GM12878 (cell line): ENCODE results near the gene SENP3. TPM values are rescaled to one million over a fixed set of nuclear protein-coding genes. Genes with fewer than 3 reads are reported as not detected.

ENCODE experiments used
- ATAC-seq: fragments of 200-7000 bp; cut with Tn5 transposase; 3 replicates; pipeline ENCODE4 v1.9.1; 2020; ENCODE audit warnings: mild to moderate bottlenecking, moderate library complexity
- BruUV-seq: library from RNA; stranded (reverse); fragments of 400-500 nt; replicated peaks from 2 replicates; lab custom pipeline; 2021; lab: Mats Ljungman, UMichigan
- CTCF ChIA-PET: fragments of 300-600 bp; sonication (Branson Sonifier 250); formaldehyde crosslinking; extraction: SDS; loops from one replicate; lab custom pipeline; 2021; ENCODE audit warnings: inconsistent platforms; lab: Yijun Ruan, JAX
- POLR2A ChIA-PET: fragments of 350-600 bp; formaldehyde crosslinking; extraction: SDS; loops from one replicate; lab custom pipeline; 2021; ENCODE audit warnings: inconsistent platforms; lab: Charles Lee
- RAD21 ChIA-PET: fragments of 300-600 bp; sonication (Branson Sonifier 250); formaldehyde crosslinking; loops from one replicate; lab custom pipeline; 2023; ENCODE audit warnings: antibody characterized with exemption; ENCODE audit not compliant: unreplicated experiment; lab: Charles Lee
- SMC1A ChIA-PET: fragments of 300-600 bp; sonication (Branson Sonifier 250); formaldehyde crosslinking; loops from one replicate; lab custom pipeline; 2023; ENCODE audit not compliant: unreplicated experiment, uncharacterized antibody; lab: Charles Lee
- DNase-seq: peaks from one replicate; pipeline ENCODE4 v3.0.0-alpha.2; 2011; ENCODE audit warnings: low read depth, low spot score
- FAIRE-seq: peaks from 3 replicates; lab custom pipeline; 2011; peaks lifted over from hg19 to GRCh38; lab: Jason Lieb, UNC
- H2AFZ ChIP-seq: 2 replicates; pipeline ENCODE4 v1.6.0; 2011; ENCODE audit warnings: low read depth, low read length, control low read depth; ENCODE audit not compliant: control insufficient read depth
- H3K27ac ChIP-seq: 2 replicates; pipeline ENCODE4 v1.5.1; 2011; ENCODE audit warnings: control low read depth; ENCODE audit not compliant: control insufficient read depth, insufficient read depth
- H3K27me3 ChIP-seq, 2 experiments: replicated peaks in 1 of 2; 2 replicates each; pipeline versions ENCODE4 v1.6.0 to v1.6.1; 2011; ENCODE audit warnings: low read length in 1 of 2; ENCODE audit not compliant: control insufficient read depth in 2 of 2, insufficient read depth in 2 of 2
- H3K36me3 ChIP-seq, 2 experiments: 2 replicates each; pipeline ENCODE4 v1.5.1; 2011; ENCODE audit warnings: low read length in 1 of 2; ENCODE audit not compliant: control insufficient read depth in 2 of 2, insufficient read depth in 2 of 2
- H3K4me1 ChIP-seq: 2 replicates; pipeline ENCODE4 v1.6.1; 2011; ENCODE audit warnings: mild to moderate bottlenecking, low read length, moderate library complexity, mixed read lengths; ENCODE audit not compliant: control insufficient read depth, insufficient read depth
- H3K4me2 ChIP-seq: 2 replicates; pipeline ENCODE4 v1.6.0; 2011; ENCODE audit warnings: control low read depth; ENCODE audit not compliant: control insufficient read depth, insufficient read depth
- H3K4me3 ChIP-seq: fragments of 200-600 bp; sonication (generic); 2 replicates; pipeline ENCODE4 v1.5.1; 2016
- H3K79me2 ChIP-seq: 2 replicates; pipeline ENCODE4 v1.6.0; 2011; ENCODE audit warnings: low read length; ENCODE audit not compliant: control insufficient read depth, insufficient read depth
- H3K9ac ChIP-seq: 2 replicates; pipeline ENCODE4 v1.8.0; 2011; ENCODE audit warnings: low read length, control low read depth, mixed read lengths; ENCODE audit not compliant: control insufficient read depth, insufficient read depth
- H3K9me3 ChIP-seq: replicated peaks from 3 replicates; pipeline ENCODE4 v1.5.1; 2011; ENCODE audit warnings: mild to moderate bottlenecking, low read length; ENCODE audit not compliant: control insufficient read depth, insufficient read depth
- H4K20me1 ChIP-seq: 2 replicates; pipeline ENCODE4 v1.6.0; 2011; ENCODE audit not compliant: control insufficient read depth, insufficient read depth
- BCL11A ChIP-seq: IDR thresholded peaks from 2 replicates; pipeline ENCODE4 v1.6.1; 2011; ENCODE audit warnings: low read depth, low read length
- BCLAF1 ChIP-seq: fragments of 450-650 bp; IDR thresholded peaks from 2 replicates; pipeline ENCODE4 v1.6.1; 2017; ENCODE audit warnings: antibody characterized with exemption, mild to moderate bottlenecking, moderate library complexity
- BHLHE40 ChIP-seq, 2 experiments: fragments of 450-650 bp in 1 of 2; IDR thresholded peaks; 2 replicates each; pipeline ENCODE4 v1.6.1; 2011 to 2017; ENCODE audit warnings: low read depth in 2 of 2, borderline replicate concordance in 1 of 2, improper control_type of control experiment in 1 of 2, low read length in 1 of 2, mild to moderate bottlenecking in 1 of 2
- CBFB ChIP-seq: IDR thresholded peaks from 2 replicates; pipeline ENCODE4 v1.6.1; 2016; ENCODE audit warnings: antibody characterized with exemption, low read depth
- CHD2 ChIP-seq: IDR thresholded peaks from 2 replicates; pipeline ENCODE4 v1.6.1; 2011; ENCODE audit warnings: low read depth, low read length, improper control_type of control experiment, borderline replicate concordance
- CREM ChIP-seq: IDR thresholded peaks from 2 replicates; pipeline ENCODE4 v1.6.1; 2014; ENCODE audit warnings: antibody characterized with exemption, low read depth
- FOXK2 ChIP-seq: fragments of 450-650 bp; IDR thresholded peaks from 2 replicates; pipeline ENCODE4 v1.6.1; 2017; ENCODE audit warnings: mild to moderate bottlenecking, moderate library complexity
- IRF4 ChIP-seq: IDR thresholded peaks from 2 replicates; pipeline ENCODE4 v1.6.1; 2011; ENCODE audit warnings: low read depth, low read length
- LARP7 ChIP-seq: fragments of 450-650 bp; IDR thresholded peaks from 2 replicates; pipeline ENCODE4 v1.6.1; 2017; ENCODE audit warnings: mild to moderate bottlenecking
- NFXL1 ChIP-seq: fragments of 450-650 bp; IDR thresholded peaks from 2 replicates; pipeline ENCODE4 v1.6.1; 2017; ENCODE audit warnings: antibody characterized with exemption, mild to moderate bottlenecking, borderline replicate concordance
- POLR2A ChIP-seq: IDR thresholded peaks from 2 replicates; pipeline ENCODE4 v1.6.1; 2011; ENCODE audit warnings: low read depth, mild to moderate bottlenecking, low read length
- POLR2AphosphoS5 ChIP-seq: IDR thresholded peaks from 2 replicates; pipeline ENCODE4 v1.6.1; 2011; ENCODE audit warnings: mild to moderate bottlenecking, low read length, inconsistent platforms
- POU2F2 ChIP-seq: IDR thresholded peaks from 3 replicates; pipeline ENCODE4 v1.6.1; 2011; ENCODE audit warnings: low read depth, mild to moderate bottlenecking, low read length, borderline replicate concordance
- RBBP5 ChIP-seq: fragments of 200-600 bp; sonication (generic); conservative IDR thresholded peaks from 2 replicates; pipeline ENCODE4 v1.6.1; 2016
- STAT3 ChIP-seq: IDR thresholded peaks from 2 replicates; pipeline ENCODE4 v1.6.1; 2011; ENCODE audit warnings: low read depth, low read length, improper control_type of control experiment
- TAF1 ChIP-seq: IDR thresholded peaks from 2 replicates; pipeline ENCODE4 v1.6.1; 2011; ENCODE audit warnings: mild to moderate bottlenecking, low read depth, low read length, borderline replicate concordance
- YY1 ChIP-seq: IDR thresholded peaks from 2 replicates; pipeline ENCODE4 v1.6.1; 2011; ENCODE audit warnings: low read depth, mild to moderate bottlenecking, low read length
- WGBS: methylation state at CpG from one replicate; pipeline ENCODE4 v1.1.6; 2016; ENCODE audit warnings: low lambda C conversion rate; ENCODE audit not compliant: insufficient replicate concordance, insufficient coverage; ENCODE audit errors: missing lambda C conversion rate; 5-methylcytosine and 5-hydroxymethylcytosine counted together
- in situ Hi-C: fragments of 300-500 bp; cut with MboI; formaldehyde crosslinking; loops from 9 replicates; pipeline ENCODE4 v1.14.3; 2018; ENCODE audit warnings: mixed read lengths
- intact Hi-C: fragments of 100-400 bp; cut with micrococcal nuclease; formaldehyde crosslinking; loops from one replicate; pipeline ENCODE4 v1.14.2; 2022; ENCODE audit not compliant: unreplicated experiment
- polyA plus RNA-seq, 11 experiments: library from polyadenylated mRNA; depleted of rRNA in 4 of 11; unstranded in 6 of 11; stranded (reverse) in 5 of 11; fragments of >200 nt; fragmentation: Nextera tagmentation in 4 of 11; fragmentation: Illumina TruSeq in 1 of 11; extraction: Ambion mirVana in 4 of 11; extraction: Trizol in 1 of 11; gene quantifications; 1 replicate in 1 of 11; 2 replicates in 10 of 11; pipeline versions ENCODE4 v1.2.1 to v1.2.3, GENCODE V29; 2011 to 2016; ENCODE audit warnings: inconsistent platforms in 2 of 11, missing spikeins in 2 of 11, low read depth in 1 of 11
- total RNA-seq, 4 experiments: library from RNA; depleted of rRNA in 3 of 4; stranded (reverse); fragments of >200 nt in 3 of 4; fragmentation: Illumina TruSeq in 1 of 4; extraction: Trizol in 1 of 4; gene quantifications; 2 replicates each; pipeline versions ENCODE4 v1.2.1 to v1.2.3, GENCODE V29; 2013 to 2021
- TF ChIP-seq, protein P1 (sequence below): IDR thresholded peaks from 2 replicates; pipeline ENCODE4 v1.6.1; 2012; ENCODE audit warnings: low read depth, low read length, improper control_type of control experiment
- TF ChIP-seq, protein P2 (sequence below): fragments of 450-650 bp; conservative IDR thresholded peaks from 2 replicates; pipeline ENCODE4 v1.6.1; 2017; ENCODE audit warnings: mild to moderate bottlenecking, moderate library complexity

The SENP3 gene
- total and polyA plus RNA-seq, 10 of the 15 experiments (the other 5 are each of a cell fraction or from before 2014, with no cell fraction given), result 1.8 to 113 (median 72.3) TPM

- peak overlapping the region; percentile 18; the same call in 1 of the 2 replicates for H3K4me2 ChIP-seq
- intact Hi-C loops, result loop anchor here (1.0 to 5.0 kb wide), 3 partner anchors 11 to 115 kb away; partner anchors contain the start of genes POLR2A, SENP3, TP53 and WRAP53
- ChIA-PET CTCF (interaction anchor here (1.0 to 1.3 kb wide), 2 partner anchors 114 to 115 kb away, joined by 5 read pairs; partner anchors contain the start of genes TP53 and WRAP53), POLR2A (interaction anchor here (1.0 to 5.1 kb wide), 7 partner anchors 12 to 236 kb away, joined by 3 to 39 read pairs (median 4); partner anchors contain the start of genes ACAP1, FXR2, MPDU1 and TP53), SMC1A (no interaction called here), RAD21 (interaction anchor here (0.6 to 2.8 kb wide), 4 partner anchors 11 to 137 kb away, joined by 3 to 9 read pairs (median 6); partner anchors contain the start of genes MPDU1, TMEM102, TP53 and WRAP53)
- peak overlapping the region; percentile 93 for H3K4me3 ChIP-seq
- no peaks in the 10 kb centered on the region for H3K9me3 ChIP-seq
- peak overlapping the region; percentile 97 for H3K27ac ChIP-seq
- WGBS, result under 1% methylated on average over 45 of the region's 73 CpGs
- no peaks in the 10 kb centered on the region for H3K27me3 ChIP-seq
- H3K36me3 ChIP-seq, result peaks cover 34 to 49% of the 10 kb centered on the region in 2 experiments
- H4K20me1 ChIP-seq, result peaks cover 25% of the 10 kb centered on the region
- FAIRE-seq (no peak), DNase-seq (peak; percentile 98), ATAC-seq (peak; percentile 0)
- H2AFZ ChIP-seq, result no peak overlapping the region
- peaks cover 21% of the 10 kb centered on the region for H3K4me1 ChIP-seq
- H3K9ac ChIP-seq, result peak overlapping the region; percentile 99
- peaks cover 54% of the 10 kb centered on the region for H3K79me2 ChIP-seq
- BruUV-seq, result TSS peak; percentile 48
- in situ Hi-C loops, result loop anchor here (25.0 kb wide), 1 partner anchor 535 kb away; the partner anchor contains the start of genes SLC16A11 and SLC16A13
- TF ChIP-seq POU2F2 (peak; percentile 98), IRF4 (no peak), BCL11A (0 out of 2 replicates have a peak, but pooled peaks have one; percentile 24), RBBP5 (no peak), CREM (peak; percentile 95), BCLAF1 (no peak), STAT3 (no peak), POLR2AphosphoS5 (peak; percentile 99), CBFB (peak; percentile 94), POLR2A (peak; percentile 85), FOXK2 (no peak), TAF1 (peak; percentile 89), LARP7 (peak; percentile 91; the same call in 1 of the 2 replicates), BHLHE40 (IDR thresholded peaks at IDR 0.05; ENCODE audit: borderline replicate concordance in 1 of 2, low read depth in 2 of 2, low read length in 1 of 2) (no peak), NFXL1 (no peak), YY1 (peak; percentile 95), CHD2 (peak; percentile 98)
- TF ChIP-seq, protein P1, sequence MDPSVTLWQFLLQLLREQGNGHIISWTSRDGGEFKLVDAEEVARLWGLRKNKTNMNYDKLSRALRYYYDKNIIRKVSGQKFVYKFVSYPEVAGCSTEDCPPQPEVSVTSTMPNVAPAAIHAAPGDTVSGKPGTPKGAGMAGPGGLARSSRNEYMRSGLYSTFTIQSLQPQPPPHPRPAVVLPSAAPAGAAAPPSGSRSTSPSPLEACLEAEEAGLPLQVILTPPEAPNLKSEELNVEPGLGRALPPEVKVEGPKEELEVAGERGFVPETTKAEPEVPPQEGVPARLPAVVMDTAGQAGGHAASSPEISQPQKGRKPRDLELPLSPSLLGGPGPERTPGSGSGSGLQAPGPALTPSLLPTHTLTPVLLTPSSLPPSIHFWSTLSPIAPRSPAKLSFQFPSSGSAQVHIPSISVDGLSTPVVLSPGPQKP, result peak; percentile 78; the same call in 1 of the 2 replicates
- TF ChIP-seq, protein P2, sequence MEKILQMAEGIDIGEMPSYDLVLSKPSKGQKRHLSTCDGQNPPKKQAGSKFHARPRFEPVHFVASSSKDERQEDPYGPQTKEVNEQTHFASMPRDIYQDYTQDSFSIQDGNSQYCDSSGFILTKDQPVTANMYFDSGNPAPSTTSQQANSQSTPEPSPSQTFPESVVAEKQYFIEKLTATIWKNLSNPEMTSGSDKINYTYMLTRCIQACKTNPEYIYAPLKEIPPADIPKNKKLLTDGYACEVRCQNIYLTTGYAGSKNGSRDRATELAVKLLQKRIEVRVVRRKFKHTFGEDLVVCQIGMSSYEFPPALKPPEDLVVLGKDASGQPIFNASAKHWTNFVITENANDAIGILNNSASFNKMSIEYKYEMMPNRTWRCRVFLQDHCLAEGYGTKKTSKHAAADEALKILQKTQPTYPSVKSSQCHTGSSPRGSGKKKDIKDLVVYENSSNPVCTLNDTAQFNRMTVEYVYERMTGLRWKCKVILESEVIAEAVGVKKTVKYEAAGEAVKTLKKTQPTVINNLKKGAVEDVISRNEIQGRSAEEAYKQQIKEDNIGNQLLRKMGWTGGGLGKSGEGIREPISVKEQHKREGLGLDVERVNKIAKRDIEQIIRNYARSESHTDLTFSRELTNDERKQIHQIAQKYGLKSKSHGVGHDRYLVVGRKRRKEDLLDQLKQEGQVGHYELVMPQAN, result peak; percentile 64; the same call in 1 of the 2 replicates
Observed at GRCh38 chr17:7572588-7573323, 11.0 kb downstream of the SENP3 start.
